ENCODE measurements around the gene ATP2A1.

- TF ChIP-seq CTCF (IDR thresholded peaks at IDR 0.05), result no peak
- TF ChIP-seq POLR2AphosphoS5 (IDR thresholded peaks at IDR 0.05), result no peak
Measured at GRCh38 chr16:28935346-28935745, 57.1 kb downstream of the ATP2A1 start.
